GM23338 (cell line): ENCODE results near the gene PPP2R5B. TPM values are rescaled to one million over a fixed set of nuclear protein-coding genes. Genes with fewer than 3 reads are reported as not detected.

Experiments used
- ATAC-seq: fragments of 200-7000 bp; cut with Tn5 transposase; 3 replicates; pipeline ENCODE4 v1.9.1; 2020
- DNase-seq: peaks from one replicate; pipeline ENCODE4 v3.0.0-alpha.2; 2015; ENCODE audit warnings: low spot score
- H2AFZ ChIP-seq: fragments of 200-600 bp; sonication (generic); 2 replicates; pipeline ENCODE4 v1.8.0; 2016; ENCODE audit warnings: antibody characterized with exemption, mild to moderate bottlenecking, moderate library complexity
- H3F3A ChIP-seq: fragments of 200-600 bp; sonication (generic); replicated peaks from 2 replicates; pipeline ENCODE4 v1.8.0; 2017; ENCODE audit warnings: antibody characterized with exemption, mixed run types, low read depth
- H3K27ac ChIP-seq: fragments of 200-600 bp; sonication (generic); 2 replicates; pipeline ENCODE4 v1.6.1; 2016; ENCODE audit warnings: low read depth
- H3K27me3 ChIP-seq: fragments of 200-600 bp; sonication (generic); 2 replicates; pipeline ENCODE4 v1.8.0; 2016; ENCODE audit warnings: mild to moderate bottlenecking, mixed run types, moderate library complexity; ENCODE audit not compliant: insufficient read depth
- H3K36me3 ChIP-seq: fragments of 200-600 bp; sonication (generic); 2 replicates; pipeline ENCODE4 v1.8.0; 2016; ENCODE audit warnings: mild to moderate bottlenecking; ENCODE audit not compliant: insufficient read depth
- H3K4me1 ChIP-seq: fragments of 200-600 bp; sonication (generic); 2 replicates; pipeline ENCODE4 v1.8.0; 2016; ENCODE audit warnings: mild to moderate bottlenecking, moderate library complexity; ENCODE audit not compliant: insufficient read depth
- H3K4me2 ChIP-seq: fragments of 200-600 bp; sonication (generic); 2 replicates; pipeline ENCODE4 v1.7.1; 2017; ENCODE audit warnings: mixed run types
- H3K4me3 ChIP-seq: fragments of 200-600 bp; sonication (generic); 2 replicates; pipeline ENCODE4 v1.6.1; 2016; ENCODE audit warnings: mixed run types
- H3K79me2 ChIP-seq: fragments of 200-600 bp; sonication (generic); replicated peaks from 2 replicates; pipeline ENCODE4 v1.8.0; 2017; ENCODE audit warnings: mild to moderate bottlenecking; ENCODE audit not compliant: insufficient read depth
- H3K9me2 ChIP-seq: fragments of 200-600 bp; sonication (generic); 2 replicates; pipeline ENCODE4 v1.8.0; 2017; ENCODE audit not compliant: insufficient read depth
- H4K20me1 ChIP-seq: fragments of 200-600 bp; sonication (generic); replicated peaks from 2 replicates; pipeline ENCODE4 v1.8.0; 2017; ENCODE audit warnings: mild to moderate bottlenecking; ENCODE audit not compliant: insufficient read depth
- H3K27ac Mint-ChIP-seq: 2 replicates; pipeline ENCODE4 v1.8.0; 2020; ENCODE audit warnings: inconsistent platforms, mild to moderate bottlenecking, moderate library complexity, mixed read lengths
- H3K27me3 Mint-ChIP-seq: 3 replicates; pipeline ENCODE4 v1.8.0; 2022; ENCODE audit warnings: low read depth, mild to moderate bottlenecking, moderate library complexity, mixed read lengths, inconsistent platforms; ENCODE audit not compliant: insufficient read depth, poor library complexity
- H3K36me3 Mint-ChIP-seq: 3 replicates; pipeline ENCODE4 v1.8.0; 2021; ENCODE audit warnings: low read depth, mild to moderate bottlenecking, inconsistent platforms, moderate library complexity, mixed read lengths
- H3K4me1 Mint-ChIP-seq: 3 replicates; pipeline ENCODE4 v1.8.0; 2020; ENCODE audit warnings: mild to moderate bottlenecking, inconsistent platforms, mixed read lengths
- H3K4me3 Mint-ChIP-seq: 3 replicates; pipeline ENCODE4 v1.8.0; 2021; ENCODE audit warnings: moderate library complexity, mild to moderate bottlenecking, inconsistent platforms, mixed read lengths
- H3K9me3 Mint-ChIP-seq: 3 replicates; pipeline ENCODE4 v1.8.0; 2020; ENCODE audit warnings: moderate library complexity, mild to moderate bottlenecking, inconsistent platforms, mixed read lengths
- CREB1 ChIP-seq: fragments of 250-450 bp; sonication (Bioruptor Pico); IDR thresholded peaks from 2 replicates; pipeline ENCODE4 v1.5.0; 2020; ENCODE audit warnings: low read depth, mild to moderate bottlenecking, moderate library complexity
- EZH2 ChIP-seq: fragments of 200-600 bp; sonication (generic); IDR thresholded peaks from one replicate; pipeline ENCODE4 v1.8.0; 2017; ENCODE audit warnings: antibody characterized with exemption, mild to moderate bottlenecking, low read depth; ENCODE audit not compliant: unreplicated experiment
- EZH2phosphoT487 ChIP-seq: fragments of 200-600 bp; sonication (generic); IDR thresholded peaks from one replicate; pipeline ENCODE4 v1.8.1; 2018; ENCODE audit warnings: antibody characterized with exemption; ENCODE audit not compliant: unreplicated experiment
- NANOG ChIP-seq: IDR thresholded peaks from 2 replicates; pipeline ENCODE4 v1.6.1; 2016; ENCODE audit warnings: antibody characterized with exemption, borderline replicate concordance
- STAT1 ChIP-seq: IDR thresholded peaks from one replicate; pipeline ENCODE4 v1.6.1; 2016; ENCODE audit warnings: antibody characterized with exemption; ENCODE audit not compliant: unreplicated experiment
- polyA plus RNA-seq: library from polyadenylated mRNA; unstranded; fragments of >200 nt; fragmentation: Nextera tagmentation; extraction: Ambion mirVana; gene quantifications from 2 replicates; pipeline ENCODE4 v1.2.1, GENCODE V29; 2016
- total RNA-seq: library from RNA; depleted of rRNA; stranded (reverse); fragments of >200 nt; shearing (Covaris generic); gene quantifications from 2 replicates; pipeline ENCODE4 v1.2.3, GENCODE V29; 2014
- TF ChIP-seq, protein P1 (sequence below): IDR thresholded peaks from one replicate; pipeline ENCODE4 v1.6.1; 2018; ENCODE audit warnings: antibody characterized with exemption; ENCODE audit not compliant: unreplicated experiment
- TF ChIP-seq, protein P2 (sequence below): IDR thresholded peaks from 2 replicates; pipeline ENCODE4 v1.6.1; 2016; ENCODE audit warnings: antibody characterized with exemption
- TF ChIP-seq, protein P3 (sequence below), 2 experiments: fragments of 200-600 bp in 1 of 2; sonication (generic) in 1 of 2; conservative IDR thresholded peaks; 2 replicates each; pipeline versions ENCODE4 v1.5.1 to v1.6.1; 2016 to 2017; ENCODE audit warnings: antibody characterized with exemption in 2 of 2, low read depth in 2 of 2, mild to moderate bottlenecking in 2 of 2, moderate library complexity in 1 of 2

Gene PPP2R5B
- total and polyA plus RNA-seq, 2 experiments from 2014 or later, result 2.8 to 5.8 TPM

DNA sequence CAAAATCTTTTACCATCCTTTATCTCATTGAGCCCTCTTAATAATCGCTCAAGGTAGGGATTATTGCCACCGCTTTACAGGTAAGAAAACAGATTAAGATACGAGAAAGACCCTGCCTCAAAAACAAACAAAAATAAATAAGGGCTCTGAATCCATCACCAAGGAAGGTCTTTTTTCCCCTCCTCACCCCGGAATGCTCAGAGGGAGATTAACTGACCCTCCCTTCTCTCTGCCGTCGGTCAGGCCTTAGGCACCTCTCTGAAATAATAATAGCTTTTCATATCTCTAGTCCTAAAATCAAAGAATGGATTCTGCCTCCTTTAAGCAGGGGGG lies 6.9 kb upstream of the PPP2R5B start (continued):
- TF ChIP-seq, protein P1, sequence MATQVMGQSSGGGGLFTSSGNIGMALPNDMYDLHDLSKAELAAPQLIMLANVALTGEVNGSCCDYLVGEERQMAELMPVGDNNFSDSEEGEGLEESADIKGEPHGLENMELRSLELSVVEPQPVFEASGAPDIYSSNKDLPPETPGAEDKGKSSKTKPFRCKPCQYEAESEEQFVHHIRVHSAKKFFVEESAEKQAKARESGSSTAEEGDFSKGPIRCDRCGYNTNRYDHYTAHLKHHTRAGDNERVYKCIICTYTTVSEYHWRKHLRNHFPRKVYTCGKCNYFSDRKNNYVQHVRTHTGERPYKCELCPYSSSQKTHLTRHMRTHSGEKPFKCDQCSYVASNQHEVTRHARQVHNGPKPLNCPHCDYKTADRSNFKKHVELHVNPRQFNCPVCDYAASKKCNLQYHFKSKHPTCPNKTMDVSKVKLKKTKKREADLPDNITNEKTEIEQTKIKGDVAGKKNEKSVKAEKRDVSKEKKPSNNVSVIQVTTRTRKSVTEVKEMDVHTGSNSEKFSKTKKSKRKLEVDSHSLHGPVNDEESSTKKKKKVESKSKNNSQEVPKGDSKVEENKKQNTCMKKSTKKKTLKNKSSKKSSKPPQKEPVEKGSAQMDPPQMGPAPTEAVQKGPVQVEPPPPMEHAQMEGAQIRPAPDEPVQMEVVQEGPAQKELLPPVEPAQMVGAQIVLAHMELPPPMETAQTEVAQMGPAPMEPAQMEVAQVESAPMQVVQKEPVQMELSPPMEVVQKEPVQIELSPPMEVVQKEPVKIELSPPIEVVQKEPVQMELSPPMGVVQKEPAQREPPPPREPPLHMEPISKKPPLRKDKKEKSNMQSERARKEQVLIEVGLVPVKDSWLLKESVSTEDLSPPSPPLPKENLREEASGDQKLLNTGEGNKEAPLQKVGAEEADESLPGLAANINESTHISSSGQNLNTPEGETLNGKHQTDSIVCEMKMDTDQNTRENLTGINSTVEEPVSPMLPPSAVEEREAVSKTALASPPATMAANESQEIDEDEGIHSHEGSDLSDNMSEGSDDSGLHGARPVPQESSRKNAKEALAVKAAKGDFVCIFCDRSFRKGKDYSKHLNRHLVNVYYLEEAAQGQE, result no peak
- no peak for TF ChIP-seq NANOG
- TF ChIP-seq EZH2, result no peak
- TF ChIP-seq, protein P2, sequence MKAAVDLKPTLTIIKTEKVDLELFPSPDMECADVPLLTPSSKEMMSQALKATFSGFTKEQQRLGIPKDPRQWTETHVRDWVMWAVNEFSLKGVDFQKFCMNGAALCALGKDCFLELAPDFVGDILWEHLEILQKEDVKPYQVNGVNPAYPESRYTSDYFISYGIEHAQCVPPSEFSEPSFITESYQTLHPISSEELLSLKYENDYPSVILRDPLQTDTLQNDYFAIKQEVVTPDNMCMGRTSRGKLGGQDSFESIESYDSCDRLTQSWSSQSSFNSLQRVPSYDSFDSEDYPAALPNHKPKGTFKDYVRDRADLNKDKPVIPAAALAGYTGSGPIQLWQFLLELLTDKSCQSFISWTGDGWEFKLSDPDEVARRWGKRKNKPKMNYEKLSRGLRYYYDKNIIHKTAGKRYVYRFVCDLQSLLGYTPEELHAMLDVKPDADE, result no peak
- no peak for TF ChIP-seq CREB1 (CRISPR knock-in tag)

DNA sequence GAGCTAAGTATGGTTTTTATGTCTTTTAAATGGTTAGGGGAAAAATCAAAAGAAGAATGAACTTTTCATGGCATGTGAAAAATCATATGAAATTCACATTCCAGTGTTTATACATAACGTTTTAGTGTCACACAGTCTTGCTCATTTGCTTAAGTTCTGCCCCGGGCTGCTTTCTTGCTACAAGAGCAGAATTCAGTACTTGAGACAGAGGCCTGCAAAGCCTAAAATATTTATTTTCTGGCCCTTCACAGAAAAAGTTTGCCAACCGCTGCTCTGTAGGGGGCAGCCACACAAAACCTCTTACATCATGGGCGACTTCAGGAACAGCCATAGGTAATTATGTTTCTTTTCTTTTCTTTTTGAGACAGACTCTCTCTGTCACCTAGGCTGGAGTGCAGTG lies 6.5 kb upstream of the PPP2R5B start:
- Histone ChIP-seq H3F3A (no peaks in the 10 kb centered on the region), H3K36me3 (no peaks in the 10 kb centered on the region), H3K27me3 (no peaks in the 10 kb centered on the region), H3K9me2 (no peaks in the 10 kb centered on the region), H3K4me1 (peaks cover 8% of the 10 kb centered on the region), H3K79me2 (no peaks in the 10 kb centered on the region; the same call in 1 of the 2 replicates), H3K4me3 (peak overlapping the region; percentile 47), H3K4me2 (peak overlapping the region; percentile 69), H3K27ac (peak overlapping the region; percentile 6), H2AFZ (peak overlapping the region; percentile 1; the same call in 1 of the 2 replicates), H4K20me1 (no peaks in the 10 kb centered on the region)
- H3K27me3 Mint-ChIP-seq, result peaks cover 7% of the 10 kb centered on the region
- no peak for ATAC-seq
- H3K27ac Mint-ChIP-seq, result peak overlapping the region; percentile 96
- no peaks in the 10 kb centered on the region for H3K9me3 Mint-ChIP-seq
- peak; percentile 43 for DNase-seq
- H3K4me1 Mint-ChIP-seq, result peaks cover 17% of the 10 kb centered on the region
- no peaks in the 10 kb centered on the region for H3K36me3 Mint-ChIP-seq
- H3K4me3 Mint-ChIP-seq, result peak overlapping the region; percentile 91
- TF ChIP-seq, protein P3, sequence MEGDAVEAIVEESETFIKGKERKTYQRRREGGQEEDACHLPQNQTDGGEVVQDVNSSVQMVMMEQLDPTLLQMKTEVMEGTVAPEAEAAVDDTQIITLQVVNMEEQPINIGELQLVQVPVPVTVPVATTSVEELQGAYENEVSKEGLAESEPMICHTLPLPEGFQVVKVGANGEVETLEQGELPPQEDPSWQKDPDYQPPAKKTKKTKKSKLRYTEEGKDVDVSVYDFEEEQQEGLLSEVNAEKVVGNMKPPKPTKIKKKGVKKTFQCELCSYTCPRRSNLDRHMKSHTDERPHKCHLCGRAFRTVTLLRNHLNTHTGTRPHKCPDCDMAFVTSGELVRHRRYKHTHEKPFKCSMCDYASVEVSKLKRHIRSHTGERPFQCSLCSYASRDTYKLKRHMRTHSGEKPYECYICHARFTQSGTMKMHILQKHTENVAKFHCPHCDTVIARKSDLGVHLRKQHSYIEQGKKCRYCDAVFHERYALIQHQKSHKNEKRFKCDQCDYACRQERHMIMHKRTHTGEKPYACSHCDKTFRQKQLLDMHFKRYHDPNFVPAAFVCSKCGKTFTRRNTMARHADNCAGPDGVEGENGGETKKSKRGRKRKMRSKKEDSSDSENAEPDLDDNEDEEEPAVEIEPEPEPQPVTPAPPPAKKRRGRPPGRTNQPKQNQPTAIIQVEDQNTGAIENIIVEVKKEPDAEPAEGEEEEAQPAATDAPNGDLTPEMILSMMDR (conservative IDR thresholded peaks at IDR 0.05; ENCODE audit: low read depth in 2 of 2), result peak; percentile 20 to 22; a peak in 1 of 4 replicates
- no peak for TF ChIP-seq CREB1 (CRISPR knock-in tag)
- TF ChIP-seq, protein P2, result no peak
- no peak for TF ChIP-seq EZH2phosphoT487
- no peak for TF ChIP-seq STAT1
